ENCODE data around the gene VPREB3.

GRCh38 chr22:23793326-23793725 is 39.1 kb upstream of the VPREB3 start:
- TF ChIP-seq CTCF (IDR thresholded peaks at IDR 0.05) (no peak), POLR2A (IDR thresholded peaks at IDR 0.05) (no peak)

Data from body of pancreas (tissue), 4 donors.